Liver (tissue), 3 donors: ENCODE measurements around the gene PHLDB3.

Experiments used
- EGR1 ChIP-seq, 2 donors: IDR thresholded peaks; 2 replicates each; pipeline ENCODE4 v1.6.1; 2016 to 2018; ENCODE audit warnings: antibody characterized with exemption in 2 of 2, low read depth in 2 of 2
- HNF4G ChIP-seq: IDR thresholded peaks from 2 replicates; pipeline ENCODE4 v1.6.1; 2016; ENCODE audit warnings: antibody characterized with exemption
- JUND ChIP-seq, 2 donors: IDR thresholded peaks; 2 replicates each; pipeline ENCODE4 v1.6.1; 2016; ENCODE audit warnings: antibody characterized with exemption in 2 of 2
- RAD21 ChIP-seq, 2 donors: IDR thresholded peaks; 2 replicates each; pipeline ENCODE4 v1.6.1; 2016; ENCODE audit warnings: antibody characterized with exemption in 2 of 2, mild to moderate bottlenecking in 2 of 2
- SP1 ChIP-seq: IDR thresholded peaks from 2 replicates; pipeline ENCODE4 v1.6.1; 2018; ENCODE audit warnings: antibody characterized with exemption, mild to moderate bottlenecking
- TAF1 ChIP-seq: conservative IDR thresholded peaks from 2 replicates; pipeline ENCODE4 v1.6.1; 2016; ENCODE audit warnings: antibody characterized with exemption, mild to moderate bottlenecking
- YY1 ChIP-seq: IDR thresholded peaks from 2 replicates; pipeline ENCODE4 v1.6.1; 2016; ENCODE audit warnings: antibody characterized with exemption, mild to moderate bottlenecking
- TF ChIP-seq, protein P1 (sequence below): fragments of 150-350 bp; IDR thresholded peaks from 2 replicates; pipeline ENCODE4 v1.5.1; 2017; ENCODE audit warnings: improper control_type of control experiment, low read depth, low read length; ENCODE audit not compliant: missing input control
- TF ChIP-seq, protein P2 (sequence below): IDR thresholded peaks from 2 replicates; pipeline ENCODE4 v1.6.1; 2016; ENCODE audit warnings: antibody characterized with exemption
- TF ChIP-seq, protein P3 (sequence below): IDR thresholded peaks from 2 replicates; pipeline ENCODE4 v1.6.1; 2016; ENCODE audit warnings: antibody characterized with exemption, mild to moderate bottlenecking
- donor health status: healthy.
- donor health status: healthy.

DNA sequence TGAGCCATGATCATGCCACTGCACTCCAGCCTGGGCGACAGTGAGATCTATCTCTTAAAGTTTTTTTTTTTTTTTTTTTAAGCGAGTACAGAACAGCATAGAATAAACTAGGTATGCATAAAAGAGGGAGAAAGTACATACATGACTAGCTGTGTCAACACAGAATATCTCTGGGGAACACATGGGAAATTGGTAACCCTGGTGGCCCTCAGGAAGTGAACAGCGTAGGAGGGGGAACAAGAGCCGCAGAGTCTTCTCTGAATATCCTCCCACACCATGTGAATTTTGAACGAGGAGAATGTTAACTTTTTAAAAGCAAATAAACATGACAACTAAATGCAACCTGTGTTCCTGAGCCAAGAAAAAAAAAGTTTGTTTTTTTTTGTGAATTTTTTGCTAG lies 15.2 kb downstream of the PHLDB3 start:
- TF ChIP-seq, protein P1, sequence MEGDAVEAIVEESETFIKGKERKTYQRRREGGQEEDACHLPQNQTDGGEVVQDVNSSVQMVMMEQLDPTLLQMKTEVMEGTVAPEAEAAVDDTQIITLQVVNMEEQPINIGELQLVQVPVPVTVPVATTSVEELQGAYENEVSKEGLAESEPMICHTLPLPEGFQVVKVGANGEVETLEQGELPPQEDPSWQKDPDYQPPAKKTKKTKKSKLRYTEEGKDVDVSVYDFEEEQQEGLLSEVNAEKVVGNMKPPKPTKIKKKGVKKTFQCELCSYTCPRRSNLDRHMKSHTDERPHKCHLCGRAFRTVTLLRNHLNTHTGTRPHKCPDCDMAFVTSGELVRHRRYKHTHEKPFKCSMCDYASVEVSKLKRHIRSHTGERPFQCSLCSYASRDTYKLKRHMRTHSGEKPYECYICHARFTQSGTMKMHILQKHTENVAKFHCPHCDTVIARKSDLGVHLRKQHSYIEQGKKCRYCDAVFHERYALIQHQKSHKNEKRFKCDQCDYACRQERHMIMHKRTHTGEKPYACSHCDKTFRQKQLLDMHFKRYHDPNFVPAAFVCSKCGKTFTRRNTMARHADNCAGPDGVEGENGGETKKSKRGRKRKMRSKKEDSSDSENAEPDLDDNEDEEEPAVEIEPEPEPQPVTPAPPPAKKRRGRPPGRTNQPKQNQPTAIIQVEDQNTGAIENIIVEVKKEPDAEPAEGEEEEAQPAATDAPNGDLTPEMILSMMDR = no peak
- TF ChIP-seq RAD21 (IDR thresholded peaks at IDR 0.05) (no peak), TAF1 (no peak), JUND (IDR thresholded peaks at IDR 0.05) (no peak), SP1 (no peak), YY1 (no peak), EGR1 (IDR thresholded peaks at IDR 0.05; ENCODE audit: low read depth in 2 of 2) (no peak), HNF4G (no peak)
- TF ChIP-seq, protein P2, sequence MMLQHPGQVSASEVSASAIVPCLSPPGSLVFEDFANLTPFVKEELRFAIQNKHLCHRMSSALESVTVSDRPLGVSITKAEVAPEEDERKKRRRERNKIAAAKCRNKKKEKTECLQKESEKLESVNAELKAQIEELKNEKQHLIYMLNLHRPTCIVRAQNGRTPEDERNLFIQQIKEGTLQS = no peak
- TF ChIP-seq, protein P3, sequence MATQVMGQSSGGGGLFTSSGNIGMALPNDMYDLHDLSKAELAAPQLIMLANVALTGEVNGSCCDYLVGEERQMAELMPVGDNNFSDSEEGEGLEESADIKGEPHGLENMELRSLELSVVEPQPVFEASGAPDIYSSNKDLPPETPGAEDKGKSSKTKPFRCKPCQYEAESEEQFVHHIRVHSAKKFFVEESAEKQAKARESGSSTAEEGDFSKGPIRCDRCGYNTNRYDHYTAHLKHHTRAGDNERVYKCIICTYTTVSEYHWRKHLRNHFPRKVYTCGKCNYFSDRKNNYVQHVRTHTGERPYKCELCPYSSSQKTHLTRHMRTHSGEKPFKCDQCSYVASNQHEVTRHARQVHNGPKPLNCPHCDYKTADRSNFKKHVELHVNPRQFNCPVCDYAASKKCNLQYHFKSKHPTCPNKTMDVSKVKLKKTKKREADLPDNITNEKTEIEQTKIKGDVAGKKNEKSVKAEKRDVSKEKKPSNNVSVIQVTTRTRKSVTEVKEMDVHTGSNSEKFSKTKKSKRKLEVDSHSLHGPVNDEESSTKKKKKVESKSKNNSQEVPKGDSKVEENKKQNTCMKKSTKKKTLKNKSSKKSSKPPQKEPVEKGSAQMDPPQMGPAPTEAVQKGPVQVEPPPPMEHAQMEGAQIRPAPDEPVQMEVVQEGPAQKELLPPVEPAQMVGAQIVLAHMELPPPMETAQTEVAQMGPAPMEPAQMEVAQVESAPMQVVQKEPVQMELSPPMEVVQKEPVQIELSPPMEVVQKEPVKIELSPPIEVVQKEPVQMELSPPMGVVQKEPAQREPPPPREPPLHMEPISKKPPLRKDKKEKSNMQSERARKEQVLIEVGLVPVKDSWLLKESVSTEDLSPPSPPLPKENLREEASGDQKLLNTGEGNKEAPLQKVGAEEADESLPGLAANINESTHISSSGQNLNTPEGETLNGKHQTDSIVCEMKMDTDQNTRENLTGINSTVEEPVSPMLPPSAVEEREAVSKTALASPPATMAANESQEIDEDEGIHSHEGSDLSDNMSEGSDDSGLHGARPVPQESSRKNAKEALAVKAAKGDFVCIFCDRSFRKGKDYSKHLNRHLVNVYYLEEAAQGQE = no peak
